ENCODE measurements around the gene CELSR1. TPM values are rescaled to one million over a fixed set of nuclear protein-coding genes. Genes with fewer than 3 reads are reported as not detected.

CELSR1 gene
- total RNA-seq, 2 donors from 2014 or later: 3.0 to 6.0 TPM

- no peak overlapping the region for H3K27ac Mint-ChIP-seq
- no peaks in the 10 kb centered on the region for H3K36me3 Mint-ChIP-seq (ENCODE audit: low read depth)
- DNase-seq (no peak), ATAC-seq (no peak)
- H3K4me3 Mint-ChIP-seq: no peak overlapping the region
- H3K27me3 Mint-ChIP-seq: peaks cover 27% of the 10 kb centered on the region
- H3K9me3 ChIP-seq (ENCODE audit: control insufficient read depth, low read length, poor library complexity, severe bottlenecking): no peaks in the 10 kb centered on the region
- no peaks in the 10 kb centered on the region for H3K4me1 Mint-ChIP-seq
Observed at GRCh38 chr22:46553189-46553588, 15.8 kb upstream of the CELSR1 start.

- H3K27ac Mint-ChIP-seq: no peak overlapping the region
- peaks cover 32% of the 10 kb centered on the region for H3K27me3 Mint-ChIP-seq
- no peak overlapping the region for H3K4me3 Mint-ChIP-seq
- no peak for ATAC-seq
- no peaks in the 10 kb centered on the region for H3K36me3 Mint-ChIP-seq (ENCODE audit: low read depth)
- DNase-seq: no peak
- H3K4me1 Mint-ChIP-seq: no peaks in the 10 kb centered on the region
- H3K9me3 ChIP-seq (ENCODE audit: control insufficient read depth, low read length, poor library complexity, severe bottlenecking): no peaks in the 10 kb centered on the region
Observed at GRCh38 chr22:46551996-46552395, 14.6 kb upstream of the CELSR1 start.

GRCh38 chr22:46551321-46551720, 13.9 kb upstream of the CELSR1 start:
- H3K4me1 Mint-ChIP-seq: no peaks in the 10 kb centered on the region
- no peaks in the 10 kb centered on the region for H3K9me3 ChIP-seq (ENCODE audit: control insufficient read depth, low read length, poor library complexity, severe bottlenecking)
- H3K4me3 Mint-ChIP-seq: no peak overlapping the region
- no peak for ATAC-seq
- H3K36me3 Mint-ChIP-seq (ENCODE audit: low read depth): no peaks in the 10 kb centered on the region
- H3K27ac Mint-ChIP-seq: no peak overlapping the region
- peaks cover 32% of the 10 kb centered on the region for H3K27me3 Mint-ChIP-seq
- DNase-seq: no peak

GRCh38 chr22:46549971-46550641, 12.7 kb upstream of the CELSR1 start:
- no peak for ATAC-seq
- H3K27ac Mint-ChIP-seq: no peak overlapping the region

GRCh38 chr22:46549563-46549840, 12.1 kb upstream of the CELSR1 start:
- H3K9me3 ChIP-seq (ENCODE audit: control insufficient read depth, low read length, poor library complexity, severe bottlenecking): no peaks in the 10 kb centered on the region
- peaks cover 27% of the 10 kb centered on the region for H3K27me3 Mint-ChIP-seq
- no peaks in the 10 kb centered on the region for H3K4me1 Mint-ChIP-seq
- DNase-seq: no peak
- ATAC-seq: no peak
- H3K27ac Mint-ChIP-seq: no peak overlapping the region
- no peaks in the 10 kb centered on the region for H3K36me3 Mint-ChIP-seq (ENCODE audit: low read depth)
- H3K4me3 Mint-ChIP-seq: no peak overlapping the region

More at GRCh38 chr22:46549971-46550641, 12.7 kb upstream of the CELSR1 start:
- no peaks in the 10 kb centered on the region for H3K9me3 ChIP-seq (ENCODE audit: control insufficient read depth, low read length, poor library complexity, severe bottlenecking)
- Mint-ChIP-seq H3K4me3 (no peak overlapping the region), H3K27me3 (peaks cover 32% of the 10 kb centered on the region), H3K36me3 (ENCODE audit: low read depth) (no peaks in the 10 kb centered on the region), H3K4me1 (no peaks in the 10 kb centered on the region)
- no peak for DNase-seq

GRCh38 chr22:46547883-46548244, 10.4 kb upstream of the CELSR1 start:
- Mint-ChIP-seq H3K27ac (no peak overlapping the region), H3K4me3 (no peak overlapping the region), H3K4me1 (no peaks in the 10 kb centered on the region), H3K27me3 (peaks cover 33% of the 10 kb centered on the region), H3K36me3 (ENCODE audit: low read depth) (no peaks in the 10 kb centered on the region)
- no peak for ATAC-seq
- no peak for DNase-seq
- no peaks in the 10 kb centered on the region for H3K9me3 ChIP-seq (ENCODE audit: control insufficient read depth, low read length, poor library complexity, severe bottlenecking)

- Mint-ChIP-seq H3K27me3 (peaks cover 33% of the 10 kb centered on the region), H3K4me3 (no peak overlapping the region), H3K36me3 (ENCODE audit: low read depth) (no peaks in the 10 kb centered on the region), H3K4me1 (no peaks in the 10 kb centered on the region), H3K27ac (no peak overlapping the region)
- DNase-seq (no peak), ATAC-seq (no peak)
- H3K9me3 ChIP-seq (ENCODE audit: control insufficient read depth, low read length, poor library complexity, severe bottlenecking): no peaks in the 10 kb centered on the region
Observed at GRCh38 chr22:46547179-46547882, 9.9 kb upstream of the CELSR1 start.

GRCh38 chr22:46546466-46547178, 9.2 kb upstream of the CELSR1 start:
- no peak for DNase-seq
- peaks cover 27% of the 10 kb centered on the region for H3K27me3 Mint-ChIP-seq
- H3K4me1 Mint-ChIP-seq: no peaks in the 10 kb centered on the region
- no peak overlapping the region for H3K4me3 Mint-ChIP-seq
- no peak overlapping the region for H3K27ac Mint-ChIP-seq
- H3K9me3 ChIP-seq (ENCODE audit: control insufficient read depth, low read length, poor library complexity, severe bottlenecking): no peaks in the 10 kb centered on the region
- H3K36me3 Mint-ChIP-seq (ENCODE audit: low read depth): no peaks in the 10 kb centered on the region
- ATAC-seq: no peak

- H3K9me3 ChIP-seq (ENCODE audit: control insufficient read depth, low read length, poor library complexity, severe bottlenecking): no peaks in the 10 kb centered on the region
- Mint-ChIP-seq H3K36me3 (ENCODE audit: low read depth) (no peaks in the 10 kb centered on the region), H3K4me1 (no peaks in the 10 kb centered on the region), H3K27me3 (peaks cover 27% of the 10 kb centered on the region), H3K4me3 (no peak overlapping the region), H3K27ac (no peak overlapping the region)
- ATAC-seq (peak; percentile 24), DNase-seq (no peak)
Observed at GRCh38 chr22:46545086-46545792, 7.8 kb upstream of the CELSR1 start.

GRCh38 chr22:46542011-46542985, 4.9 kb upstream of the CELSR1 start:
- H3K36me3 Mint-ChIP-seq (ENCODE audit: low read depth): no peaks in the 10 kb centered on the region
- peaks cover 10% of the 10 kb centered on the region for H3K4me1 Mint-ChIP-seq
- no peak overlapping the region for H3K4me3 Mint-ChIP-seq
- H3K27me3 Mint-ChIP-seq: peaks cover 29% of the 10 kb centered on the region
- ATAC-seq: peak; percentile 99
- H3K27ac Mint-ChIP-seq: no peak overlapping the region
- DNase-seq: peak; percentile 41 to 70 (median 43)
- no peaks in the 10 kb centered on the region for H3K9me3 ChIP-seq (ENCODE audit: control insufficient read depth, low read length, poor library complexity, severe bottlenecking)

GRCh38 chr22:46541536-46541935, 4.1 kb upstream of the CELSR1 start:
- Mint-ChIP-seq H3K4me1 (peaks cover 10% of the 10 kb centered on the region), H3K36me3 (ENCODE audit: low read depth) (no peaks in the 10 kb centered on the region), H3K27me3 (peaks cover 26% of the 10 kb centered on the region), H3K27ac (no peak overlapping the region), H3K4me3 (no peak overlapping the region)
- H3K9me3 ChIP-seq (ENCODE audit: control insufficient read depth, low read length, poor library complexity, severe bottlenecking): no peaks in the 10 kb centered on the region
- DNase-seq (no peak), ATAC-seq (no peak)

GRCh38 chr22:46540874-46541273, 3.5 kb upstream of the CELSR1 start:
- Mint-ChIP-seq H3K4me1 (peaks cover 10% of the 10 kb centered on the region), H3K4me3 (no peak overlapping the region), H3K27me3 (peaks cover 26% of the 10 kb centered on the region), H3K27ac (no peak overlapping the region), H3K36me3 (ENCODE audit: low read depth) (no peaks in the 10 kb centered on the region)
- no peaks in the 10 kb centered on the region for H3K9me3 ChIP-seq (ENCODE audit: control insufficient read depth, low read length, poor library complexity, severe bottlenecking)
- DNase-seq: no peak
- ATAC-seq: no peak
